Natural killer cell (primary cell): ENCODE results near the gene TEX14. TPM values are rescaled to one million over a fixed set of nuclear protein-coding genes. Genes with fewer than 3 reads are reported as not detected.
"Not testable (repeated sequence)": the region's sequence is repeated elsewhere in the genome, so short reads cannot be mapped to it uniquely, and the experiment has no call there.

Experiments used
- ATAC-seq, 3 donors: fragments of 150-1000 bp in 2 of 3; fragments of 200-7000 bp in 1 of 3; cut with Tn5 transposase; 1 replicate in 1 of 3; 2 replicates in 2 of 3; pipeline ENCODE4 v1.10.0; 2021; ENCODE audit warnings: mild to moderate bottlenecking in 2 of 3, moderate library complexity in 2 of 3
- DNase-seq, 2 donors: peaks; one replicate each; pipeline versions ENCODE4 v3.0.0 to v3.0.0-alpha.2; 2013 to 2021; ENCODE audit warnings: mixed read lengths in 1 of 2
- H3K27ac ChIP-seq: one replicate; pipeline ENCODE4 v1.5.1; 2013; ENCODE audit warnings: mild to moderate bottlenecking, low read length
- H3K27me3 ChIP-seq: one replicate; pipeline ENCODE4 v1.6.1; 2013; ENCODE audit warnings: low read length; ENCODE audit not compliant: control insufficient read depth, insufficient read depth
- H3K36me3 ChIP-seq: one replicate; pipeline ENCODE4 v1.6.1; 2013; ENCODE audit warnings: low read length; ENCODE audit not compliant: control insufficient read depth, insufficient read depth
- H3K4me1 ChIP-seq: one replicate; pipeline ENCODE4 v1.6.1; 2013; ENCODE audit warnings: low read length; ENCODE audit not compliant: control insufficient read depth, insufficient read depth
- H3K4me3 ChIP-seq: one replicate; pipeline ENCODE4 v1.5.1; 2013; ENCODE audit warnings: low read length
- H3K9me3 ChIP-seq: one replicate; pipeline ENCODE4 v1.6.1; 2013; ENCODE audit warnings: low read length; ENCODE audit not compliant: control insufficient read depth, insufficient read depth
- H3K27ac Mint-ChIP-seq, 2 donors: one replicate each; pipeline ENCODE4 v1.8.0; 2022; ENCODE audit warnings: mild to moderate bottlenecking in 2 of 2, mixed read lengths in 2 of 2, moderate library complexity in 1 of 2
- H3K27me3 Mint-ChIP-seq, 2 donors: one replicate each; pipeline ENCODE4 v1.8.0; 2022; ENCODE audit warnings: low read depth in 2 of 2, mixed read lengths in 2 of 2
- H3K36me3 Mint-ChIP-seq: one replicate; pipeline ENCODE4 v1.8.0; 2022; ENCODE audit warnings: mixed read lengths
- H3K4me1 Mint-ChIP-seq, 2 donors: one replicate each; pipeline ENCODE4 v1.8.0; 2022; ENCODE audit warnings: mixed read lengths in 2 of 2
- H3K4me3 Mint-ChIP-seq: one replicate; pipeline ENCODE4 v1.8.0; 2022; ENCODE audit warnings: mild to moderate bottlenecking, moderate library complexity, mixed read lengths
- H3K9me3 Mint-ChIP-seq, 2 donors: one replicate each; pipeline ENCODE4 v1.8.0; 2022; ENCODE audit warnings: mixed read lengths in 2 of 2
- WGBS: methylation state at CpG from one replicate; pipeline ENCODE4 v1.1.7; 2013; ENCODE audit warnings: missing lambda C conversion rate; ENCODE audit not compliant: insufficient coverage; 5-methylcytosine and 5-hydroxymethylcytosine counted together
- intact Hi-C: fragments of 100-400 bp; cut with micrococcal nuclease; formaldehyde crosslinking; loops from one replicate; pipeline ENCODE4 v1.14.2; 2022
- total RNA-seq, 4 donors: library from RNA; stranded (reverse); fragments of 120-200 nt in 1 of 4; gene quantifications; one replicate each; pipeline versions ENCODE4 v1.2.3 to v1.2.4, GENCODE V29; 2013 to 2022
- TF ChIP-seq, protein P1 (sequence below): fragments of 200-600 bp; IDR thresholded peaks from one replicate; pipeline ENCODE4 v1.8.0; 2022; ENCODE audit warnings: antibody characterized with exemption

The TEX14 gene
- total RNA-seq, 3 donors from 2014 or later (not counting 1 experiment from before 2014, with no cell fraction given): 0.29 to 1.1 (median 0.89) TPM

DNA sequence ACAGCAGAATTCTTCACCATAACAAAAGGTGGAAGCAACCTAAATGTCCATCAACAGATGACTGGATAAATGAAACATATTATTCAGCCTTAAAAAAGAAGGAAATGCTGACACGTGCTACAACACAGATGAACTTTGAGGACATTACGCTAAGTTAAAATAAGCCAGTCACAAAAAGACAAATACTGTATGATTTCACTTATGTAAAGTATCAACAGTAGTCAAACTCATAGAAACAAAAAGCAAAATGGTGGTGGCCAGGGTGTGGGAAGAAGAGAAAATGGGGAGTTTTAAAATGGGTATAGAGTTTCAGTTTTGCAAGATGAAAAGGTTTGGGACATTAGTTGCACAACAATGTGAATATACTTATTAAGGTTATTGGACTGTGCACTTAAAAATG lies 127.6 kb downstream of the TEX14 start:
- WGBS: 72% methylated on average over 2 of the region's 2 CpGs
- peaks cover 0 to 6% of the 10 kb centered on the region in 2 donors for H3K27me3 Mint-ChIP-seq
- Histone ChIP-seq H3K4me3 (no peak overlapping the region), H3K36me3 (no peaks in the 10 kb centered on the region), H3K9me3 (no peaks in the 10 kb centered on the region), H3K27me3 (no peaks in the 10 kb centered on the region), H3K27ac (no peak overlapping the region), H3K4me1 (no peaks in the 10 kb centered on the region)
- H3K4me3 Mint-ChIP-seq: no peak overlapping the region
- ATAC-seq (no peak), DNase-seq (no peak)
- TF ChIP-seq, protein P1, sequence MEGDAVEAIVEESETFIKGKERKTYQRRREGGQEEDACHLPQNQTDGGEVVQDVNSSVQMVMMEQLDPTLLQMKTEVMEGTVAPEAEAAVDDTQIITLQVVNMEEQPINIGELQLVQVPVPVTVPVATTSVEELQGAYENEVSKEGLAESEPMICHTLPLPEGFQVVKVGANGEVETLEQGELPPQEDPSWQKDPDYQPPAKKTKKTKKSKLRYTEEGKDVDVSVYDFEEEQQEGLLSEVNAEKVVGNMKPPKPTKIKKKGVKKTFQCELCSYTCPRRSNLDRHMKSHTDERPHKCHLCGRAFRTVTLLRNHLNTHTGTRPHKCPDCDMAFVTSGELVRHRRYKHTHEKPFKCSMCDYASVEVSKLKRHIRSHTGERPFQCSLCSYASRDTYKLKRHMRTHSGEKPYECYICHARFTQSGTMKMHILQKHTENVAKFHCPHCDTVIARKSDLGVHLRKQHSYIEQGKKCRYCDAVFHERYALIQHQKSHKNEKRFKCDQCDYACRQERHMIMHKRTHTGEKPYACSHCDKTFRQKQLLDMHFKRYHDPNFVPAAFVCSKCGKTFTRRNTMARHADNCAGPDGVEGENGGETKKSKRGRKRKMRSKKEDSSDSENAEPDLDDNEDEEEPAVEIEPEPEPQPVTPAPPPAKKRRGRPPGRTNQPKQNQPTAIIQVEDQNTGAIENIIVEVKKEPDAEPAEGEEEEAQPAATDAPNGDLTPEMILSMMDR: no peak
- no peaks in the 10 kb centered on the region for H3K9me3 Mint-ChIP-seq
- H3K27ac Mint-ChIP-seq: no peak overlapping the region
- H3K36me3 Mint-ChIP-seq: no peaks in the 10 kb centered on the region
- intact Hi-C loops: no loop called here
- no peaks in the 10 kb centered on the region for H3K4me1 Mint-ChIP-seq

DNA sequence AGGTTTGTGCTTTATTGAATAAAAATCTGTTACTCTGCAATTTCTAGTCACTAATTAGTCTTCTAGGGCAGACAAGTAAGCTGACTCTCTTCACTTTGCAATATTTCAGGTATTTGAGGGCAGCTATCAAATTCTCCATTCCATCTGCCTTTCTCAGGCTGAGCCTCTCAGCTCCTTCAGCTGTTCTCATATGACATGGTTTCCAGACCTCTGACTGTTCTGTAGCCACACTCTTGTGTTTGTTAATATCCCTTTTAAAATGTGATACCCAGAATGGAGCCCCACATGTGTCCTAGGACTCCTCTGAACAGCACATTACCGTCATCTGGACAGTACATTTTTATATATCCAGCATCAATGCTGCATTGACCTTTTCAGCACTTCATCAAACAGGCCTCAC lies 131.3 kb downstream of the TEX14 start:
- no peaks in the 10 kb centered on the region for H3K36me3 Mint-ChIP-seq
- intact Hi-C loops: no loop called here
- DNase-seq (no peak), ATAC-seq (no peak)
- H3K27ac ChIP-seq: no peak overlapping the region
- H3K36me3 ChIP-seq: no peaks in the 10 kb centered on the region
- no peak overlapping the region for H3K27ac Mint-ChIP-seq
- H3K4me1 Mint-ChIP-seq: no peaks in the 10 kb centered on the region
- no peaks in the 10 kb centered on the region for H3K4me1 ChIP-seq
- H3K9me3 Mint-ChIP-seq: no peaks in the 10 kb centered on the region
- H3K4me3 ChIP-seq: no peak overlapping the region
- 77% methylated on average over 1 of the region's 1 CpG for WGBS
- peaks cover 0 to 10% of the 10 kb centered on the region in 2 donors for H3K27me3 Mint-ChIP-seq
- H3K27me3 ChIP-seq: no peaks in the 10 kb centered on the region
- TF ChIP-seq, protein P1: no peak
- no peak overlapping the region for H3K4me3 Mint-ChIP-seq
- no peaks in the 10 kb centered on the region for H3K9me3 ChIP-seq

DNA sequence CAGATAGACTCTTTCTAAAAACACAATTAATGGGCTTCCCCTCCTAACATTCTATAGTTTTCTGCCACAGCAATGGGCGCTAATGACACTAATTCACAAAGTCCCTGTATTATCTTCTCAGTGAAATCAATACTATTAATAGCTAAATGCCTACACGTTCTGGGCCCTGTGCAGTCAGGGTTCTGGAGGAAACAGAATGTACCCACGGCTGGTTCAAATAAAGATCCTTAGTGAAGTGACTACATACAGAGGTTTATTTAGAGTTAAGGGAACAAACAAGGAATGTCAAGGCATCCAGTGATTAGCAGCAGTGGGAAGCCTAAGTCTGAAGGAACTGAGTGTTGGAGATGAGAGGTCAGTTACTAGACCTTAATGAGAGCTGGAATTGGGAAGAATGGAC lies 133.9 kb downstream of the TEX14 start:
- 78% methylated on average over 3 of the region's 3 CpGs for WGBS

DNA sequence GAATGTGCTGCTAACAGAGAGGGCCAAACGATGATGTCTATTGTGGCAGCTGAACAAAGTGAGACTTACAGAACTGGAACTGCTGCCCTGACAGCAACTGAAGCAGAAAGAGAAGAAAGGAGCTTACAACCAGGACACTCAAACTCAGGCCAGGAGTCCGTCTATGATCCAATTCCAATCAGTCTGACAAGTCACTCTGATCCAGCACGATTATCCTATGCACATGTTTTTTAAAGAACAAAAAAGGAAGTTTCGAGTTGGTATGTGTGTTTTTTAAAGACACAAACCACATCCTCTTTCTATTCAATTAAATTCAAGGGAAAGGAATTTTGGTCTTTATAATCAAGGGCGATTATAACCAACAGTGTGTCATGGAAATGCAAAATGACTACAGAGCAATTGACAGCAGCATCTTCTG lies 135.0 kb downstream of the TEX14 start:
- 14% methylated on average over 4 of the region's 5 CpGs for WGBS
- Histone ChIP-seq H3K4me3 (no peak overlapping the region), H3K4me1 (no peaks in the 10 kb centered on the region), H3K36me3 (no peaks in the 10 kb centered on the region), H3K27ac (no peak overlapping the region), H3K9me3 (no peaks in the 10 kb centered on the region), H3K27me3 (no peaks in the 10 kb centered on the region)
- no peak overlapping the region for H3K4me3 Mint-ChIP-seq
- H3K9me3 Mint-ChIP-seq: no peaks in the 10 kb centered on the region
- no peaks in the 10 kb centered on the region for H3K36me3 Mint-ChIP-seq
- TF ChIP-seq, protein P1: no peak
- intact Hi-C loops: no loop called here
- no peak overlapping the region for H3K27ac Mint-ChIP-seq
- H3K4me1 Mint-ChIP-seq: no peaks in the 10 kb centered on the region
- DNase-seq: no peak
- no peak for ATAC-seq
- peaks cover 0 to 10% of the 10 kb centered on the region in 2 donors for H3K27me3 Mint-ChIP-seq

More for the DNA sequence above, 133.9 kb downstream of the TEX14 start:
- Histone ChIP-seq H3K4me3 (no peak overlapping the region), H3K9me3 (no peaks in the 10 kb centered on the region), H3K27me3 (no peaks in the 10 kb centered on the region), H3K36me3 (no peaks in the 10 kb centered on the region), H3K4me1 (no peaks in the 10 kb centered on the region), H3K27ac (no peak overlapping the region)
- TF ChIP-seq, protein P1: no peak
- no peaks in the 10 kb centered on the region for H3K9me3 Mint-ChIP-seq
- DNase-seq (no peak), ATAC-seq (no peak)
- H3K4me3 Mint-ChIP-seq: no peak overlapping the region
- no peaks in the 10 kb centered on the region for H3K36me3 Mint-ChIP-seq
- no peak overlapping the region for H3K27ac Mint-ChIP-seq
- H3K27me3 Mint-ChIP-seq: peaks cover 0 to 10% of the 10 kb centered on the region in 2 donors
- intact Hi-C loops: no loop called here
- no peaks in the 10 kb centered on the region for H3K4me1 Mint-ChIP-seq

DNA sequence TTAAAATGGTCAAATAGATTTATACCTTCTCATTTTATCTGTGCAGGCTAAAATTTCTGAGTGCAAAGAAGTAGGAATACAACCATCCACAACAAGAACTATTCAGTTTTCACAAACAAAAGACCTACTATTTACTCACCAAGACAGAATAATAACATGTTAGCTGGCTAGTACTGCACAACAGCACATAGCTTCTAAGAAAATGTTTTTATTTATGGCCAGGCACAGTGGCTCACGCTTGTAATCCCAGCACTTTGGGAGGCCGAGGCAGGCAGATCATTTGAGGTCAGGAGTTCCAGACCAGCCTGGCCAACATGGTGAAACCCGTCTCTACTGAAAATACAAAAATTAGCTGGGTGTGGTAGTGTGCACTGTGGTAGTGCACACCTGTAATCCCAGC lies 136.7 kb downstream of the TEX14 start:
- H3K27ac Mint-ChIP-seq, H3K4me3 Mint-ChIP-seq, H3K4me3 ChIP-seq, H3K9me3 Mint-ChIP-seq, H3K9me3 ChIP-seq, H3K36me3 Mint-ChIP-seq, intact Hi-C loops, H3K4me1 ChIP-seq, ATAC-seq, H3K27ac ChIP-seq, DNase-seq, H3K36me3 ChIP-seq, H3K27me3 Mint-ChIP-seq, H3K27me3 ChIP-seq, H3K4me1 Mint-ChIP-seq: not testable (repeated sequence)
- 92% methylated on average over 3 of the region's 3 CpGs for WGBS
